Head of caudate nucleus (tissue), 42 donors: ENCODE results near the gene SFT2D1.
A peak's percentile ranks its signal among the peaks of the same experiment; 100 is the strongest.

Experiments used
- DNase-seq, 42 donors: peaks; one replicate each; pipeline versions ENCODE4 v3.0.0 to v3.0.0-alpha.2; 2020 to 2021; ENCODE audit warnings: mixed read lengths in 7 of 42
- intact Hi-C: fragments of 100-400 bp; cut with DNase I; formaldehyde crosslinking; loops from one replicate; pipeline ENCODE4 v1.15.0; 2022

The SFT2D1 gene

DNA sequence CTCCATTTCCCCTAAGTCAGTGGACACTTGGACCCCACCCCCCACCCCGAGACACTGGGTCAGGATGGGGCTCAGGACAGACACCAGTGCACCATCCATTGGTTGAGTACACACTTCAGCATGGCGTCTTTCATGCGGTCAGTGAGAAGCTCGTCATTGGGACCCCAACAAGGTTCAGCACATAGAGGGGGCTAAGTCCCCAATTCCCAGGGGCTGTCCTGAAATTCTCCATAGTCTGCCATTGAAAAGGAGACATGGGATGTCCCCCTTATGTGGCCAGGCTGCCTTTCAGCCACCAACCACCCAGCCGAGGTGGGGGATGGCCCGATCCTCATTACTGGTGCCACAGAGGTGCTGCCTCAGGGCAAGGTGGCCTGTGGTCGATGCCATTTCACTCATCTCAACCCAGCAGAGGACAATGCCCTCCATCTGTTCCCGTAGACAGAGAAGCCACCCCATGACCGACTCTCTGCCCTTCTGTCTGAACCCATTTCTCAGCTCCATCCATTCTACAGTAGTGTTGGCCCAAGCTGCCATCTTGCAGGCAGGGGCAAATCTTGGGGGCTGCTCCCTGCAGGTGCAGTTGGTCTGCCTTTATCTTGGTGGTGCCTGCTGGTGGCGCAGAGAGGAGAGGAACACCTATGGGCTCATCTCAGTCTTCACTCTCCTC lies 71.5 kb downstream of the SFT2D1 start:
- intact Hi-C loops: loop anchor here (5.0 kb wide), 1 partner anchor 116 kb away; no protein-coding TSS in a partner anchor
- DNase-seq: peak in 1 of 42 donors; percentile 21
